HTR-8/SVneo (cell line): ENCODE measurements around the gene MYT1.

Experiments
- DNase-seq: peaks from one replicate; pipeline ENCODE4 v3.0.0; 2011; ENCODE audit warnings: low spot score, mixed read lengths; ENCODE audit not compliant: insufficient read length
- FAIRE-seq: peaks from 2 replicates; lab custom pipeline; 2011; peaks lifted over from hg19 to GRCh38; lab: Jason Lieb, UNC

MYT1 gene

GRCh38 chr20:64255361-64256281, 91.4 kb downstream of the MYT1 start, which contains the start of gene PCMTD2:
TSS of gene PCMTD2 (plus strand) at chr20:64255748. CDS start at chr20:64259966, 4,218 bp downstream.
- DNase-seq (peak; percentile 100), FAIRE-seq (peak; percentile 99)

- DNase-seq (no peak), FAIRE-seq (peak; percentile 59)
These were observed 92.2 kb downstream of the MYT1 start for GRCh38 chr20:64256282-64256935.

- peak; percentile 69 for FAIRE-seq
- no peak for DNase-seq
These were observed 93.0 kb downstream of the MYT1 start for GRCh38 chr20:64257107-64257757.

GRCh38 chr20:64258071-64258823, 94.0 kb downstream of the MYT1 start:
- no peak for DNase-seq
- FAIRE-seq, result no peak

GRCh38 chr20:64260239-64260638, 96.0 kb downstream of the MYT1 start:
- FAIRE-seq (peak; percentile 60), DNase-seq (no peak)

GRCh38 chr20:64261138-64261537, 96.9 kb downstream of the MYT1 start:
- DNase-seq (no peak), FAIRE-seq (peak; percentile 40)

- FAIRE-seq (no peak), DNase-seq (no peak)
These were observed 99.8 kb downstream of the MYT1 start for GRCh38 chr20:64264091-64264490.

GRCh38 chr20:64265201-64265600, 100.9 kb downstream of the MYT1 start:
- FAIRE-seq (peak; percentile 52), DNase-seq (no peak)

- DNase-seq (no peak), FAIRE-seq (peak; percentile 36)
These were observed 102.7 kb downstream of the MYT1 start for GRCh38 chr20:64266988-64267387.

- FAIRE-seq, result no peak
These were observed 103.9 kb downstream of the MYT1 start for GRCh38 chr20:64268174-64268573.

GRCh38 chr20:64269604-64270411, 105.6 kb downstream of the MYT1 start:
- DNase-seq (no peak), FAIRE-seq (peak; percentile 98)

More at GRCh38 chr20:64268174-64268573, 103.9 kb downstream of the MYT1 start:
- no peak for DNase-seq

GRCh38 chr20:64271636-64272035, 107.4 kb downstream of the MYT1 start:
- DNase-seq (no peak), FAIRE-seq (no peak)

- DNase-seq (no peak), FAIRE-seq (peak; percentile 13)
These were observed 108.9 kb downstream of the MYT1 start for GRCh38 chr20:64273109-64273508.

GRCh38 chr20:64276817-64277216, 112.6 kb downstream of the MYT1 start:
- FAIRE-seq (peak; percentile 63), DNase-seq (no peak)

GRCh38 chr20:64277571-64278316, 113.5 kb downstream of the MYT1 start:
- DNase-seq (no peak), FAIRE-seq (peak; percentile 84)

- DNase-seq (no peak), FAIRE-seq (no peak)
These were observed 114.0 kb downstream of the MYT1 start for GRCh38 chr20:64278317-64278681.

- FAIRE-seq, result no peak
These were observed 115.7 kb downstream of the MYT1 start for GRCh38 chr20:64279826-64280459.

GRCh38 chr20:64280460-64280843, 116.2 kb downstream of the MYT1 start:
- no peak for FAIRE-seq
- DNase-seq, result no peak

More at GRCh38 chr20:64279826-64280459, 115.7 kb downstream of the MYT1 start:
- DNase-seq, result no peak
